T-helper 1 cell treated with Interleukin-12 subunit alpha and Interleukin-12 subunit beta and Interleukin-4 antibody, amounts not matched to agents 30 ng/mL and 1 ng/mL, for 36 hours (primary cell): Measurements from ENCODE around the gene FAXC. TPM values are rescaled to one million over a fixed set of nuclear protein-coding genes. Genes with fewer than 3 reads are reported as not detected.

Experiments
- total RNA-seq: library from RNA; stranded (reverse); gene quantifications from 2 replicates; pipeline ENCODE4 v1.2.3, GENCODE V29; 2022

FAXC gene
- total RNA-seq, 1 donor from 2014 or later = 0.37 TPM

Other genes starting within 250 kb of the FAXC start
- 7.0 and 7.4 TPM in 2 replicates for gene COQ3, start 44.5 kb upstream of the FAXC start, total RNA-seq
- gene PNISR, start 75.6 kb upstream of the FAXC start, total RNA-seq = 128 and 135 TPM in 2 replicates
- gene USP45, start 165.7 kb upstream of the FAXC start, total RNA-seq = 9.8 and 10.1 TPM in 2 replicates
- gene CCNC, start 219.0 kb upstream of the FAXC start, total RNA-seq = 39.8 and 49.5 TPM in 2 replicates